HG03378 (cell line): ENCODE results near the gene CUEDC1.
"Not testable (repeated sequence)": the region's sequence is repeated elsewhere in the genome, so short reads cannot be mapped to it uniquely, and the experiment has no call there.

Source experiments
- ATAC-seq: cut with Tn5 transposase; IDR thresholded peaks from one replicate; pipeline ENCODE4 v1.9.1; 2021; ENCODE audit warnings: mild to moderate bottlenecking, moderate library complexity; ENCODE audit not compliant: unreplicated experiment

The CUEDC1 gene

GRCh38 chr17:57846056-57846945 is 108.9 kb downstream of the CUEDC1 start:
- ATAC-seq = not testable (repeated sequence)

DNA sequence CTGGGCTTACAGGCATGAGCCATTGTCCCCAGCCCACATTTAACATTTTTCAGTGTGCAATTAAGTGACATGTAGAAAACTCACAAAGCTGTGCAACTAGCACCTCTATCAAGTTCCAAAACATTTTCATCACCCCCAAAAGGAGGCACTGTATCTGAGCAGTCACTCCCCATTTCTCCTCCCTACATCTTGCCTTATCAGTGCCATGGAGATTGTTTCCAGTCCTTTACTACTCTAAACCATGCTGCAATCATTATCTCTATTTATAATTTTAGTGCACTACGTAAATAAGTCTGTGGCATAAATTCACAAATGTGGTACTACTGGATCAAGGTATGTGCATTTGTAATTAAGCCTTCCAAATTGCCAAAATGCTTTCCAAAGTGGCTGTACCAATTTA is 112.9 kb downstream of the CUEDC1 start:
- no peak for ATAC-seq

GRCh38 chr17:57839571-57839923 is 115.7 kb downstream of the CUEDC1 start:
- ATAC-seq = no peak

- no peak for ATAC-seq
Measured at GRCh38 chr17:57838857-57839570, 116.2 kb downstream of the CUEDC1 start.

DNA sequence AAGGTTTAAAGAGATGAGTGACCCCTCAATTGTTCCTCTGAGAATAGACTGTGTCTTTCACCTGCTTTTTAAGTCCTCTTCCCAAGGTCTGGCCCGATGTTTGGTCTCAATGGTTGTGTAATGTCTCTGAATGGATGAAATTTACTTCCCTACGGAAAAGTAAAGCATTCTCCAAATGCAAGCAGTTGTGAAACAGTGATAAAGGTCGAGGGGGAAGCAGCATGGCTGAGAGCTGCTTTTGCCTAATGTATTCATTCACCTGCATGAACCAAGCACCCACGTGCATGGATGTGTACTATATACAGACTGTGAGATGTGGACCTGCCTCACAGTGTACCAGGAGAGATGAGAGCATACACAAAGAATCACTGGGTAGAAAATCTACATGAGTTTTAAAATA is 116.8 kb downstream of the CUEDC1 start:
- no peak for ATAC-seq

DNA sequence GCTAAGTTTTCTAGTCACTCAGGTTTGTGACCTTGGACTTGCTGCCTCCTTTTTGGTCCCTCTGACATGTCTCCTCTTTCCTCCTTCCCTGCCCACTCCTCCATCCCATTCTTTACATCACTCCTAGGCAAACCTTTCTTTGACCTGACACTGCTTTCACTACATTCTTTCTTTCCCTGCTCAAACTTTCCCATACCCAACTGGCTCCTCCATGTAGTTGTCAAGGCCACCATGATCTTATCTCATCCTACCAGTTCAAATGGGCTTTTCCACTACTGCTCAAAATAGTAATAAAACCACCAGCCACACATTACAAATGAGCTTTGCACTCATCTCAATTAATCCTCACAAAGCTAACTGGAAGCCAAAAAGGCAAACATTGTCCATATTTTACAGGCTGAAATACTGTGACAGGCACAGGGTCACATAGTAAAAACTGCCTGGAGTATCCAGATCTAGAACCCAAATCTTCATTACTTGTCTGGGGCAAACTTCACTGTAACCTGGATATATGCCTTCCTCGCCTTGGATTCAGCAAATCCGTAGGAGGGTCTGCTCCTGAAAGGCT is 119.8 kb downstream of the CUEDC1 start:
- ATAC-seq = no peak

DNA sequence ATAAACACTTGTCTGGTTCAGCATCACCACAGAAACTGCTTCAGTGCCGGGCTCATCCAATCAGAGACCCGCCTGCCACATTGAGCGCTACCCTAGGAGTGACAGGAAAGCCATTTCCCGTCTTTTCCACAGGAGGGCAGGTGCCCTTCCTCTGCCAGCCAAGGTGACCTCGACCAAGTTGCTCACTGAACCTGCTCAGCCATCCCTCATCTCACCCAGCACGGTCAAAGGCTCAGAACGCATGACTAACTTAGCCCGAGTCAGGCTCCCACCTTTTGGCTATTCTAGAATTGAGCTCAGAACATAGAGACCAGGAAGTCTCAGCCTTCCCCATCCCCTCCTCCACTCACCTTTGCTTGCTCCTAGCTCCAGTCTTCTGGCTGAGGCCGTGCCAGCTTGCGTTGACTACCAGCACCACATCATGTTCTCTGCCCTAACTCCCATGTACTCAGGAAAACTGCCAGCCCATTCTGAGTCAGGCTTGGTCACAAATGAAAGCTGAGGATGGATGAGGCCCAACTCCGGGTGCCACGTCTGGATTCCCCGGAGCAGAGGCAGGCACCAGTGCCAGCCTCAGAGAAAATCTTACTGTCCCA is 121.0 kb downstream of the CUEDC1 start:
- no peak for ATAC-seq

DNA sequence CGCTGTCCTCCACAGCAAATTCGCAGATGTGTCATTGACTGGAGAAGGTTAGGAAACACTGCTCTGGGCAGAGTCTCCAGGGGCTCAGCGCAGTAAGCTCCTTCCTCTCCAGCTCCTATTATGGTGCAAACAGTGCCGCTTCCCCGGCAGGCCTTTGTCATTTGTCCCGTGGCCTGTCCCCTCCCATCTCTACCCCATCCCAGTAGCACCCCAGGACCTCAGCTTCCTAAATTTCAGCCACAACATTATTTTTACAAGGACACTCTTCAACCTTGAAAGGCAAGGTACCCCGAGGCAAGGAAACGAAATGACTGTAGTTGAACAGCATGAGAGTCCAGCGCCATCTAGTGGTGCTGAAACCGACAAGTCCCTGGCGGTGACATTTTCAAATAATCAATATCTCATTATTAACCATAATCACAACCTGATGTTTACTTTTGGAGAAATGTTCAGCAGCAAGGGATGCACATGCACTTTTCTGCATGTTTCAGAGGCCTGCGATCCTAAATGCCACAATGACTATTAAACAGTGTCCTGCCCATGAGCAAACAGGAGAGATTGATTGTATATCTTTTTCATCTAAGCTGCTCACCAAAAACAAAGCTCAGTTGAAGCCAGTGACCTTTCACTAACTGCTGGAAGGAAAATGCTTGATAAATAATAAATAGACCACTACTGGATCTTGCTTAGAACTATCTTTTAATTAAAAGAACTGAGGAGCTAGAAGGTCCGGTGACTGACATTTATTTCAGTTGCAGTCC is 121.9 kb downstream of the CUEDC1 start:
- ATAC-seq = no peak

- ATAC-seq = no peak
Measured at GRCh38 chr17:57832314-57833178, 122.7 kb downstream of the CUEDC1 start.

GRCh38 chr17:57830880-57831279 is 124.3 kb downstream of the CUEDC1 start:
- ATAC-seq = no peak

GRCh38 chr17:57823469-57824401 is 131.5 kb downstream of the CUEDC1 start:
- no peak for ATAC-seq

GRCh38 chr17:57819867-57820266 is 135.3 kb downstream of the CUEDC1 start:
- no peak for ATAC-seq

DNA sequence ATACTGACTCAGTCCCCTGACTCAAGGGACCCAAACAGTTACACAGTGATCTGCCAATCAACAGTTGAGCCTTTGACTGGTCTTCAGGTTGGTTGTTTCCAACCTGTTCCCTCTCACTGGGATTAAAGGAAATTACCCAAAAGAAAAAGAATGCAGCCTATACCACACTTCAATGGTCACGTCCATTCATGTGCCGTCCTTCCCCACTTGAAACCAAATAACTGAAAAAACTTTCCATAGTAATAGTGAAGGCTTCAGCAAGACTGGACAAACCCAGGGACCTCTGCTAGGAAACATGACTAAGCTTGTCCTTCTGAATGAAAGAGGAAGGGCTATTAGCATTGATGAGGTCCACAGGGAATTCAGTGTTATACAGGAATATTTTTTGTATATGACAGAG is 135.9 kb downstream of the CUEDC1 start:
- ATAC-seq = no peak

GRCh38 chr17:57818066-57818465 is 137.1 kb downstream of the CUEDC1 start:
- ATAC-seq = no peak

- ATAC-seq = no peak
Measured at GRCh38 chr17:57817299-57817698, 137.9 kb downstream of the CUEDC1 start.

DNA sequence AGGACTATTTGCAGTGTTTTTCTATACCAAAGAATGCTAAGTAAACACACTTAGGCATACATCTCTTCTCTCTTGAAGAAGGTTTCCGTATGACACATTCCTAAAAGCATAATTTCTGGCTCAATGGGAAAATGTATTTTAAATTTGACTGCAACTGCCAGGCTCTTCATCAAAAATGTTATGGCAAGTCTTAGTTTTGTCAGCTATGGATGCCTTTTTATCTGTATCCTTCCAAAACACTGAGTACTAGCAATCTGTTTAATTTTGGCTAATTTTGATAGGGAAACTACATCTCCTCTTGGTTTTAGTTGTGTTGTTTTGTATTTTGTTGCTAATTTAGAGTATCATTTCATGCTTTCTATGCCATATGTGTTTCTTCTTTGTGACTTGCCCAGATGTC is 140.8 kb downstream of the CUEDC1 start:
- no peak for ATAC-seq

DNA sequence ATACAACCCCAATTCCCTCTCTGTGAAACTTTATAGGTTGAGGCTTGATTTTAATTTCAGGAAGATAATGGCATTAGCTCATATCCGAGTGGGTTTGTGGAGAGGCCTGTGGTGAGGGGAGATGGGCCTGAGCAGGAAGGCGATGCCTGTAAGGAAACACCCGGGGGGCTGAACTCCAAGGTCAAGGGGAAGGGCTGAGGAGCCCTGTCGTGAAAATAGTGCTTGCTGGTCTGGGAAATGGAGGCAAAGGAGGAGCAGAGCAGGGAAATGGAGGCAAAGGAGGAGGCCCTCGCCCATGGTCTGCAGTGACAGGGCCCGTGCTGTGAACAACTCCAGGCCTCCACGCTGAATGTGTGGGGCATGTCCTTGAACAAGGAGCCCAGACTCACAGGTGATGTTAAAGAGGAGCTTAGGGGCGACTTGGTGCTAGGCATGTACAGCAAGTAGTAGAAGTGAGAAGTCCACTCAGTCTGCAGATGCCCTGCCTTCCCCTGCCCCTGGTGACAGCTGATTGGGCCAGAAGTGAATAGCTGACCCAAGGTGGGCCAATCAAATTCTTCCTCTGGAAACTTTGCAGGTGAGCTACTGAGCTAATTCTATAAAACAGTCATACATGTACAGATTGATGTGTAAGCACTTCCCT is 143.5 kb downstream of the CUEDC1 start:
- no peak for ATAC-seq
